K562 (cell line): ENCODE data around the gene ALDH7A1. TPM values are rescaled to one million over a fixed set of nuclear protein-coding genes. Genes with fewer than 3 reads are reported as not detected.

Experiments
- AFF1 ChIP-seq, 2 experiments: fragments of 450-650 bp; IDR thresholded peaks; 2 replicates each; pipeline ENCODE4 v1.6.1; 2018; ENCODE audit warnings: mild to moderate bottlenecking in 2 of 2, low read depth in 1 of 2; ENCODE audit not compliant: partially characterized antibody in 2 of 2
- ELF1 ChIP-seq: fragments of 200-800 bp; sonication (Bioruptor generic); IDR thresholded peaks from 2 replicates; pipeline ENCODE4 v1.6.1; 2016; ENCODE audit warnings: missing genetic modification characterization, missing compliant biosample characterization
- MECOM ChIP-seq: fragments of 250-450 bp; sonication (Bioruptor Pico); IDR thresholded peaks from 2 replicates; pipeline ENCODE4 v1.8.0; 2022; ENCODE audit warnings: inconsistent platforms
- NONO ChIP-seq, 2 experiments: fragments of 200-400 bp in 1 of 2; fragments of 450-650 bp in 1 of 2; formaldehyde crosslinking in 1 of 2; IDR thresholded peaks; 2 replicates each; pipeline ENCODE4 v1.6.1; 2017; ENCODE audit warnings: low read depth in 2 of 2, mild to moderate bottlenecking in 2 of 2, moderate library complexity in 2 of 2, low read length in 1 of 2
- RBFOX2 ChIP-seq: fragments of 200-400 bp; formaldehyde crosslinking; IDR thresholded peaks from 2 replicates; pipeline ENCODE4 v1.6.1; 2017; ENCODE audit warnings: low read depth, mild to moderate bottlenecking, low read length, moderate library complexity
- RERE ChIP-seq: sonication (generic); formaldehyde crosslinking; IDR thresholded peaks from 2 replicates; pipeline ENCODE4 v1.8.0; 2023; ENCODE audit warnings: missing genetic modification reagents, mild to moderate bottlenecking, borderline replicate concordance
- ZNF592 ChIP-seq: fragments of 450-650 bp; IDR thresholded peaks from 2 replicates; pipeline ENCODE4 v1.6.1; 2017; ENCODE audit warnings: antibody characterized with exemption, mild to moderate bottlenecking
- polyA plus RNA-seq, 8 experiments: library from polyadenylated mRNA; depleted of rRNA in 4 of 8; stranded (reverse) in 5 of 8; unstranded in 3 of 8; fragments of >200 nt; fragmentation: Nextera tagmentation in 2 of 8; fragmentation: Illumina TruSeq in 1 of 8; extraction: Ambion mirVana in 2 of 8; extraction: Trizol in 1 of 8; gene quantifications; 2 replicates each; pipeline versions ENCODE4 v1.2.1 to v1.2.3, GENCODE V29; 2011 to 2014; ENCODE audit warnings: inconsistent platforms in 1 of 8, missing spikeins in 1 of 8
- total RNA-seq, 7 experiments: library from RNA; depleted of rRNA in 6 of 7; stranded (reverse); fragments of >200 nt in 6 of 7; fragmentation: Illumina TruSeq in 2 of 7; extraction: Trizol in 2 of 7; gene quantifications; 2 replicates each; pipeline versions ENCODE4 v1.2.1 to v1.2.3, GENCODE V29; 2011 to 2021; ENCODE audit warnings: low replicate concordance in 1 of 7
- TF ChIP-seq, protein P1 (sequence below): fragments of 450-650 bp; formaldehyde crosslinking; IDR thresholded peaks from 2 replicates; pipeline ENCODE4 v1.4.0; 2020; ENCODE audit warnings: mild to moderate bottlenecking, moderate library complexity

Gene ALDH7A1
- total and polyA plus RNA-seq, 9 of the 15 experiments (the other 6 are each of a cell fraction or from before 2014, with no cell fraction given) = 0.04 to 0.49 TPM; not detected in 7

DNA sequence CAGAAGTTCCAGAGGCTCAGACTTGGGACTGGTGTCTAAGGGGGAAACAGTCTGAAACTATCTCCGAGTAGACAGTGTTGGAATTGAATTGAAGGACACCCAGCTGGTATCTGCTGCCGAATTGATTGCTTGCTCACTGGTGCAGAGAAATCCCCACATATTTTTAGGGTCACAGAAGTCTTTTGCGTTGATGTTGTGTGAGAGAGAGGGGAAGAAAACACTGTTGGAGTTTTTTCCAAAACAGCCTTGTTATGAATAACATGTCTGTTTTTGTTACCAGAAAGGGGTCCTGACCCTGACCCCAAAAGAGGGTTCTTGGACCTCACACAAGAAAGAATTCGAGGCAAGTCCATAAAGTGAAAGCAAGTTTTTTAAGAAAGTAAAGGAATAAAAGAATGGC lies 81.3 kb downstream of the ALDH7A1 start (continued):
- TF ChIP-seq RERE (CRISPR knock-in tag) = no peak
- no peak for TF ChIP-seq NONO (IDR thresholded peaks at IDR 0.05; ENCODE audit: low read depth in 2 of 2, low read length in 1 of 2)
- 0 out of 2 replicates have a peak, but pooled peaks have one; percentile 14 for TF ChIP-seq ELF1 (tag)
- TF ChIP-seq, protein P1, sequence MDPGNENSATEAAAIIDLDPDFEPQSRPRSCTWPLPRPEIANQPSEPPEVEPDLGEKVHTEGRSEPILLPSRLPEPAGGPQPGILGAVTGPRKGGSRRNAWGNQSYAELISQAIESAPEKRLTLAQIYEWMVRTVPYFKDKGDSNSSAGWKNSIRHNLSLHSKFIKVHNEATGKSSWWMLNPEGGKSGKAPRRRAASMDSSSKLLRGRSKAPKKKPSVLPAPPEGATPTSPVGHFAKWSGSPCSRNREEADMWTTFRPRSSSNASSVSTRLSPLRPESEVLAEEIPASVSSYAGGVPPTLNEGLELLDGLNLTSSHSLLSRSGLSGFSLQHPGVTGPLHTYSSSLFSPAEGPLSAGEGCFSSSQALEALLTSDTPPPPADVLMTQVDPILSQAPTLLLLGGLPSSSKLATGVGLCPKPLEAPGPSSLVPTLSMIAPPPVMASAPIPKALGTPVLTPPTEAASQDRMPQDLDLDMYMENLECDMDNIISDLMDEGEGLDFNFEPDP (CRISPR knock-in tag) = no peak
- peak; percentile 58; the same call in 1 of the 2 replicates for TF ChIP-seq MECOM (CRISPR knock-in tag)
- peak in 1 of 2 experiments; percentile 43 for TF ChIP-seq AFF1 (IDR thresholded peaks at IDR 0.05; ENCODE audit: low read depth in 1 of 2, partially characterized antibody in 2 of 2)
- TF ChIP-seq RBFOX2 = 0 out of 2 replicates have a peak, but pooled peaks have one; percentile 9
- 0 out of 2 replicates have a peak, but pooled peaks have one; percentile 7 for TF ChIP-seq ZNF592
